ENCODE results near the gene SORCS2.

The SORCS2 gene

DNA sequence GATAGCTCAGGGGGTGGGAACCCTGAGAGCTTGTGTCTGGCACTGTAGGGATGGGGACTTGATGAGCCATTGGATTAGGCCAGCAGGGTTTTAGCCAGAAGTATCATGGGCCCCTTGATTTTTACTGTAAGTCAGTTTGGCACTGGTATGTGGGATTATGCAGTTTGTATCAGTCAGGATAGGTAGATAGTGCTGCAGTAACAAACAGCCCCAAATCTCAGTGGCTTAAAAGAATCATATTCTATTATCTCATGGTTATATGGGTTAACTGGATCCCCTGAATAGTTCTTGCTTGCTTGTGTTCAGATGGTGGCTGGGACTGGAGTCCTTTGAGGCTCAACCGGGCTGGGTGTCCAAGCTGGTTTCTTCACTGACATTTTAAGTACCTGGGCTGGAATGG is 56.5 kb downstream of the SORCS2 start:
- no peak for DNase-seq (ENCODE audit: low spot score)
- TF ChIP-seq, protein P1, sequence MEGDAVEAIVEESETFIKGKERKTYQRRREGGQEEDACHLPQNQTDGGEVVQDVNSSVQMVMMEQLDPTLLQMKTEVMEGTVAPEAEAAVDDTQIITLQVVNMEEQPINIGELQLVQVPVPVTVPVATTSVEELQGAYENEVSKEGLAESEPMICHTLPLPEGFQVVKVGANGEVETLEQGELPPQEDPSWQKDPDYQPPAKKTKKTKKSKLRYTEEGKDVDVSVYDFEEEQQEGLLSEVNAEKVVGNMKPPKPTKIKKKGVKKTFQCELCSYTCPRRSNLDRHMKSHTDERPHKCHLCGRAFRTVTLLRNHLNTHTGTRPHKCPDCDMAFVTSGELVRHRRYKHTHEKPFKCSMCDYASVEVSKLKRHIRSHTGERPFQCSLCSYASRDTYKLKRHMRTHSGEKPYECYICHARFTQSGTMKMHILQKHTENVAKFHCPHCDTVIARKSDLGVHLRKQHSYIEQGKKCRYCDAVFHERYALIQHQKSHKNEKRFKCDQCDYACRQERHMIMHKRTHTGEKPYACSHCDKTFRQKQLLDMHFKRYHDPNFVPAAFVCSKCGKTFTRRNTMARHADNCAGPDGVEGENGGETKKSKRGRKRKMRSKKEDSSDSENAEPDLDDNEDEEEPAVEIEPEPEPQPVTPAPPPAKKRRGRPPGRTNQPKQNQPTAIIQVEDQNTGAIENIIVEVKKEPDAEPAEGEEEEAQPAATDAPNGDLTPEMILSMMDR (IDR thresholded peaks at IDR 0.05; ENCODE audit: extremely low read depth, missing control alignments) = no peak

DNA sequence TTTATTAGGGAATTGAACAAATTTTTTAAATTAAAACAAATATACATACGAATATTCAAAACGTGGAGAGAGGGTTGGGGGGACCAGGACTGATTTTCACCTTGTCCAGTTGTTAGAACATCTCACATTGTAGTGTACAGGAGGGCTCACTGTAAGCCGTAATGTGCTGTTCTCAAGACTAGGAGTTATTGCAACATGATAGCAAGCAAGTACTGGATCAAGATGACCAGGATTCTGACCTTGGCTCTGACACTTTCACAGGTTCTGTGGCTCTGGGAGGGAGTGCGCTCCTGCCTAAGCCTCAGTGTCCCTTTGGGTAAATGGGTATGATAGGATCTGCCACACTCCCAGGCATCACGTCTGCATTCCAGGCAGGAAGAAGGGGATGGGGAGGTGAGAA is 59.0 kb downstream of the SORCS2 start:
- TF ChIP-seq, protein P1 (IDR thresholded peaks at IDR 0.05; ENCODE audit: extremely low read depth, missing control alignments) = no peak
- DNase-seq (ENCODE audit: low spot score) = no peak

DNA sequence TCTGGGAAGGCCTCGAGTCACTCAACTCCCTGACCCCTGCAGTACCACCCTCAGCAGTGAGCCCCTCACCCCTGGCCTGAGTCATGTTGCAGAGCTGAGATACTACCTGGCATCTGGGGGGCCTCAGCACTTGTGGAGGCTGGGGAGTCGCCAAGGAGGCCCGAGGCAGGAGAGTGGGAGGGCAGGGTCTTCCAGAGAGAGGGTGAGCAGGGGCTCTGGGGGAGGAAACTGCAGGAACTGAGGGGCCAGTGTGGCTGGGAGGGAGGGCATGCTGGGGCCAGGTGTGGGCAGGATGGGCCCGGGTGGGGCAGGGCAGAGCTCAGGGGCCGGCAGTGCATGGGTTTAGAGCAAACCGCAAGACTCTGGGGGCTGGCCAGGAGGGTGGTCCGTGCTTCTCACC is 59.7 kb downstream of the SORCS2 start:
- TF ChIP-seq, protein P1 (IDR thresholded peaks at IDR 0.05; ENCODE audit: extremely low read depth, missing control alignments) = no peak
- DNase-seq (ENCODE audit: low spot score) = no peak

DNA sequence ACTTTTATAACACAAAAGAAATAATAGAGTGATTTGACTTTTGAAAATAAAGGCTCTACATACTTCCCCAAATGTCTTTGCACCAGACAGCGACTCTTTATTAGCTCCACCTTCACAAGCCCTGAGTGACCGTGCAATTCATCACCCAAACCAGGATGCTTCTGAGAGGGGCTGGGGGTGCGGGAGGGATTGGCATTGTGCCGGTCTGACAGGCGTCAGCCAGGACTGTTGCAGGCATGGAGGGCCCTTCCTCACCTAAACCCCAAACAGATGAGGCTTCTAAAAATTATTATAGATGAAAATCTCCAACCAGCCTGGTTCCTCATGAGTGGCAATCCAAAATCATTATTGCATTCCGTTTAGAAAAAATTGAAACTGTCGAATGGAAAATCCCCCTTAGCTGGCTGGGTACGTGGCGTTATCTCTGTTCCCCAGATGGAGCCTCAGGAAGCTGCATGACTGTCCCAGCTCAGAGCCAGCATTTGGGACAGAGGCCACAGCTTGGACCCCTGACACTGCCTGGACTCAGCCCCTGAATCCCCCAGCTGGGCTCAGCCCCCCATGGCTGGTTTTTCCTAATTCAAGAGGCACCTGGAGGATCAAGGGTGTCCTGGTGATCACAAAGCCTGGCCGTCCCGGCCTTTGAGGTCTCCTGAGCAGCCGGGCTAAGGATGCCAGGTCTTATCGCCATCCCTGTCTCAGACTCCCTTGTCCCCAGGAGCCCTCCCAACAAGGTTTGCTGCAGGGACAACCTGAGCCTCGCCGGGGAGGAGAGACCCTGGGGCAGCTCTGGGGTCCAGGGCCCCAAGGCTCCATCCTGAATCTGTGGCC is 60.4 kb downstream of the SORCS2 start:
- TF ChIP-seq, protein P1 (IDR thresholded peaks at IDR 0.05; ENCODE audit: extremely low read depth, missing control alignments) = no peak
- DNase-seq (ENCODE audit: low spot score) = no peak

DNA sequence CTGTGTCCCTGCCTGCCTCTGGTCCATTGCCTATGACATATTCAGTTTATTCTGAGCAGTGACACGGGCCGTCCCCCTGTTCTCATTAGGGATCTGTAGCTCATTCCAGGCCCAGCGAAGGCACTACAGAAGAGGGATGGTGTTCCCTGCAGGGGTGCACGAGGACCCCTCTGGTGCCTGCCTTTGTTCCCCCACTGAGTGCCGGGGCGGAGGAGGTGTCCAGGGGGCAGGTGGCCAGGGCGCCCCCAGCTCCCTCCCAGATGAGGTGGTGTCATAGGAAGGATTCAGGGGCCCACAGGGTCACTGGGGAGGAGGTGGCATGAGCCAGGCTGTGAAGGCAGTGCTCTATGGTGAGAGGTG is 61.0 kb downstream of the SORCS2 start:
- TF ChIP-seq, protein P1 (IDR thresholded peaks at IDR 0.05; ENCODE audit: extremely low read depth, missing control alignments) = no peak

DNA sequence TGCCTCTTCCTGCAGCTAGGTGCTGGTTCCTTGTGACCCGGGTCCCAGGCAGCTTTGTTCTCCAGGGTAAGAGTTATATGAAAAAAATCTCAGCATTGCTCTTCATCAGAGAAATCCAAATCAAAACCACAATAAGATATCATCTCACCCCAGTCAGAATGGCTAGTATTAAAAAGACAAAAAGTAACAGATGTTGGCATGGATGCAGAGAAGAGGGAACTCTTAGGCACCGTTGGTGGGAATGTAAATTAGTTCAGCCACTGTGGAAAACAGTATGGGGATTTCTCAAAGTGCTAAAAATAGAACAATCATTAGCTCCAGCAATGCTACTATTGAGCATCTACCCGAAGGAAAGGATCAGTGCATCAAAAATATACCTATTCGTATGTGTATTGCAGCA is 61.5 kb downstream of the SORCS2 start:
- TF ChIP-seq, protein P1 (IDR thresholded peaks at IDR 0.05; ENCODE audit: extremely low read depth, missing control alignments) = no peak
- no peak for DNase-seq (ENCODE audit: low spot score)

More for the DNA sequence above, 61.0 kb downstream of the SORCS2 start:
- DNase-seq (ENCODE audit: low spot score) = no peak

DNA sequence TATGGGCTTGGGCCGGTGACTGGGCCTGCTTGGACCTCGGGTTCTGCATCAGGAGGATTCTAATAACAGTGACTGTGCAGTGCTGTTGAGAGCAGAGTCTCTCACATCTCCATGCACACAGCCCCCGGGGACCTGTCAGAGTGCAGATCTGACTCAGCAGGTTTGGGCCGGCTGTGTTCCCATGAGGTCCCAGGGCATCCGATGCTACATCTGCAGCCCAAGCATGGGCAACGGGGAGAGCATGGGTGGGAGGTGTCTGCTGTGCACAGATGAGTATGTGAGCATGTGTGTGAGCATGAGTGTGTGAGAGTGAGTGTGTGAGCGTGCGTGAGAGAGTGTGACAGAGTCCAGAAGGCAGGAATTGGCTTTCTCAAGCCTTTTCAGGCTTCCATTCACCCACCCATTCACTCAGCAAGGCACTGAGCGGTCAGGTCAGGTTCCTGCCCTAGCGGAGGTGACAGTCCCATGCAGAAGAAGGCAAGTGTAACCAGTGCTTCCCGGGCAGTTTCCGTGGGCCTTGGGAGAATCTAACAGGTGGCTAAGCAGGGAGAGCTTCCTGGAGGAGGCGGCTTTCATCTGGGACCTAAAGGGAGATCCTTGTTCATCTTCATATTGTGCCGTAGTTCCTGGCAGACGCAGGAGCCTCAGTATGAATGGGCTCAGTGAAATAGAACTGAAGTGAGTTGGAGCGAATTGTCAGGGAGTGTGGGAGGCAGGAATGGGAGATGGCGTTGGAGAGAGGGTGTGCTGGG is 62.6 kb downstream of the SORCS2 start:
- TF ChIP-seq, protein P1 (IDR thresholded peaks at IDR 0.05; ENCODE audit: extremely low read depth, missing control alignments) = no peak
- peak; percentile 77 for DNase-seq (ENCODE audit: low spot score)

All from GM20000 (cell line).